Stimulated activated CD4-positive, alpha-beta T cell treated with anti-CD3 and anti-CD28 coated beads, Interleukin-15, amount 100 ng/mL, for 48 hours (primary cell): ENCODE data around the gene BTBD17.

ENCODE experiments used
- DNase-seq, 2 donors: peaks; one replicate each; pipeline ENCODE4 v3.0.0-alpha.2; 2020; ENCODE audit warnings: low read depth in 2 of 2

The BTBD17 gene

GRCh38 chr17:74335529-74336062 is 26.1 kb downstream of the BTBD17 start:
- no peak for DNase-seq

GRCh38 chr17:74334393-74335039 is 27.2 kb downstream of the BTBD17 start:
- DNase-seq, result no peak

GRCh38 chr17:74332763-74333283 is 28.8 kb downstream of the BTBD17 start:
- no peak for DNase-seq

- DNase-seq, result no peak
Observed at GRCh38 chr17:74332017-74332650, 29.5 kb downstream of the BTBD17 start.

GRCh38 chr17:74330446-74330845 is 31.2 kb downstream of the BTBD17 start:
- DNase-seq, result no peak

- no peak for DNase-seq
Observed at GRCh38 chr17:74329378-74329777, 32.3 kb downstream of the BTBD17 start.

- DNase-seq, result no peak
Observed at GRCh38 chr17:74328487-74328886, 33.2 kb downstream of the BTBD17 start.

GRCh38 chr17:74326506-74326905 is 35.2 kb downstream of the BTBD17 start:
- no peak for DNase-seq

GRCh38 chr17:74325743-74326379 is 35.8 kb downstream of the BTBD17 start, which contains the start of gene KIF19:
Gene KIF19 (plus strand): TSS chr17:74326226. CDS start chr17:74326350, 124 bp downstream.
- peak; percentile 20 to 32 for DNase-seq

GRCh38 chr17:74325376-74325742 is 36.3 kb downstream of the BTBD17 start:
- DNase-seq, result no peak

GRCh38 chr17:74324521-74324920 is 37.1 kb downstream of the BTBD17 start:
- DNase-seq, result no peak

- DNase-seq, result no peak
Observed at GRCh38 chr17:74318391-74318790, 43.3 kb downstream of the BTBD17 start.

- DNase-seq, result no peak
Observed at GRCh38 chr17:74317071-74317470, 44.6 kb downstream of the BTBD17 start.

GRCh38 chr17:74316220-74316619 is 45.4 kb downstream of the BTBD17 start:
- no peak for DNase-seq

GRCh38 chr17:74314877-74315276 is 46.8 kb downstream of the BTBD17 start:
- DNase-seq, result no peak

GRCh38 chr17:74309902-74310301 is 51.8 kb downstream of the BTBD17 start:
- no peak for DNase-seq

- DNase-seq, result no peak
Observed at GRCh38 chr17:74307984-74308773, 53.5 kb downstream of the BTBD17 start.
